Glutamatergic neuron (in vitro differentiated cells): ENCODE measurements around the gene HIPK3. TPM values are rescaled to one million over a fixed set of nuclear protein-coding genes. Genes with fewer than 3 reads are reported as not detected.

Experiments
- DNase-seq: peaks from one replicate; pipeline ENCODE4 v3.0.0; 2022
- H3K27ac Mint-ChIP-seq: one replicate; pipeline ENCODE4 v1.8.0; 2020; ENCODE audit warnings: mild to moderate bottlenecking, mixed read lengths, inconsistent platforms; ENCODE audit not compliant: unreplicated experiment
- H3K27me3 Mint-ChIP-seq: one replicate; pipeline ENCODE4 v1.8.0; 2020; ENCODE audit warnings: mild to moderate bottlenecking, moderate library complexity, mixed read lengths, inconsistent platforms; ENCODE audit not compliant: unreplicated experiment
- H3K36me3 Mint-ChIP-seq: one replicate; pipeline ENCODE4 v1.8.0; 2020; ENCODE audit warnings: mild to moderate bottlenecking, mixed read lengths, inconsistent platforms; ENCODE audit not compliant: unreplicated experiment
- H3K4me1 Mint-ChIP-seq: one replicate; pipeline ENCODE4 v1.8.0; 2020; ENCODE audit warnings: mild to moderate bottlenecking, low read depth, mixed read lengths, inconsistent platforms; ENCODE audit not compliant: unreplicated experiment
- H3K4me3 Mint-ChIP-seq: one replicate; pipeline ENCODE4 v1.8.0; 2020; ENCODE audit warnings: mild to moderate bottlenecking, mixed read lengths, inconsistent platforms; ENCODE audit not compliant: unreplicated experiment
- H3K9me3 Mint-ChIP-seq: one replicate; pipeline ENCODE4 v1.8.0; 2020; ENCODE audit warnings: mild to moderate bottlenecking, moderate library complexity, mixed read lengths, inconsistent platforms; ENCODE audit not compliant: unreplicated experiment
- total RNA-seq: library from RNA; stranded (reverse); fragmentation: NEBNext Ultra II Directional; extraction: Animal tissue kit (Norgen Biotek cat#: 25700); gene quantifications from one replicate; pipeline ENCODE4 v1.2.1, GENCODE V29; 2021; ENCODE audit not compliant: unreplicated experiment
- TF ChIP-seq, protein P1 (sequence below): fragments of 200-600 bp; sonication (generic); IDR thresholded peaks from one replicate; pipeline ENCODE4 v1.5.0; 2021; ENCODE audit not compliant: partially characterized antibody, unreplicated experiment

Gene HIPK3
- total RNA-seq, 1 donor from 2014 or later: 56.5 TPM

- H3K4me3 Mint-ChIP-seq: no peak overlapping the region
- H3K9me3 Mint-ChIP-seq: peaks cover 6% of the 10 kb centered on the region
- TF ChIP-seq, protein P1, sequence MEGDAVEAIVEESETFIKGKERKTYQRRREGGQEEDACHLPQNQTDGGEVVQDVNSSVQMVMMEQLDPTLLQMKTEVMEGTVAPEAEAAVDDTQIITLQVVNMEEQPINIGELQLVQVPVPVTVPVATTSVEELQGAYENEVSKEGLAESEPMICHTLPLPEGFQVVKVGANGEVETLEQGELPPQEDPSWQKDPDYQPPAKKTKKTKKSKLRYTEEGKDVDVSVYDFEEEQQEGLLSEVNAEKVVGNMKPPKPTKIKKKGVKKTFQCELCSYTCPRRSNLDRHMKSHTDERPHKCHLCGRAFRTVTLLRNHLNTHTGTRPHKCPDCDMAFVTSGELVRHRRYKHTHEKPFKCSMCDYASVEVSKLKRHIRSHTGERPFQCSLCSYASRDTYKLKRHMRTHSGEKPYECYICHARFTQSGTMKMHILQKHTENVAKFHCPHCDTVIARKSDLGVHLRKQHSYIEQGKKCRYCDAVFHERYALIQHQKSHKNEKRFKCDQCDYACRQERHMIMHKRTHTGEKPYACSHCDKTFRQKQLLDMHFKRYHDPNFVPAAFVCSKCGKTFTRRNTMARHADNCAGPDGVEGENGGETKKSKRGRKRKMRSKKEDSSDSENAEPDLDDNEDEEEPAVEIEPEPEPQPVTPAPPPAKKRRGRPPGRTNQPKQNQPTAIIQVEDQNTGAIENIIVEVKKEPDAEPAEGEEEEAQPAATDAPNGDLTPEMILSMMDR: no peak
- H3K36me3 Mint-ChIP-seq: no peaks in the 10 kb centered on the region
- no peak overlapping the region for H3K27ac Mint-ChIP-seq
- DNase-seq: no peak
- peaks cover 20% of the 10 kb centered on the region for H3K4me1 Mint-ChIP-seq
- peaks cover 4% of the 10 kb centered on the region for H3K27me3 Mint-ChIP-seq
These were observed 7.7 kb downstream of the HIPK3 start for GRCh38 chr11:33264926-33265325.

DNA sequence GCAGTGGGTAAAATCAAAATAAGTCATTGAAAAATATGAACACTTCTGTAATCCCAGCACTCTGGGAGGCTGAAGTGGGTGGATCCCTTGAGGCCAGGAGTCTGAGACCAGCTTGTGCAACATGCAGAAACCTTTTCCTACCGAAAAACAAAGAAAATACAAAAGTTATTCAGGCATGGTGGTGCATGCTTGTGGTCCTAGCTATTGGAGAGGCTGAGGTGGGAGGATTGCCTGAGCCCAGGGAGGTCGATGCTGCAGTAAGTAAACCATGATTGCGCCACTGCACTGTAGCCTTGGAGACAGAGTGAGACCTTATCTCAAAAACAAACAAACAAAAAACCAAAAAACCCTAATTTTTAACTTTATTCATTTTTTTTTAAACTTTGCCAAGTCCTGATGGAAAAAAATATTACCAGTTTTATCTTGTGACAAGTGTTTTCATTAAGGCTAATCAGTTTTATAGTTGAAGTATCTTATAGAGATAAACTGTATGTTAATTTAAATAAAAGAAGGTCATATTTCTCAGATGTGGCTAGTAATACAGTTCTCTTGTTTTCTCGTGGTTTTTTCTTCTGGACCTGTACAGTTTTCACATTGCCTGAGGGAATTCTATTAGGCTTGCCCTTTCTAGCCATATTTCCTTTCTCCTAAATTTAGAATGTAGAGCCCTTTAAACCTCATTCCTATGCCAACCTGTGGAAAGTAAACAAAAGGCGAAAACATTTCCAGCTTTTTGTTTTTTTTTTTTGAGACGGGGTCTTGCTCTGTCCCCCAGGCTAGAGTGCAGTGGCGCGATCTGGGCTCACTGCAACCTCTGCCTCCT lies 9.4 kb downstream of the HIPK3 start:
- Mint-ChIP-seq H3K4me3 (no peak overlapping the region), H3K4me1 (peaks cover 14% of the 10 kb centered on the region), H3K36me3 (no peaks in the 10 kb centered on the region), H3K27me3 (peaks cover 2% of the 10 kb centered on the region), H3K9me3 (peaks cover 2% of the 10 kb centered on the region), H3K27ac (no peak overlapping the region)
- no peak for DNase-seq
- TF ChIP-seq, protein P1: no peak

GRCh38 chr11:33268945-33269540 lies 11.9 kb downstream of the HIPK3 start:
- Mint-ChIP-seq H3K9me3 (no peaks in the 10 kb centered on the region), H3K4me1 (peaks cover 2% of the 10 kb centered on the region), H3K36me3 (no peaks in the 10 kb centered on the region), H3K4me3 (no peak overlapping the region), H3K27ac (no peak overlapping the region), H3K27me3 (peaks cover 2% of the 10 kb centered on the region)
- TF ChIP-seq, protein P1: no peak
- DNase-seq: no peak

- Mint-ChIP-seq H3K9me3 (no peaks in the 10 kb centered on the region), H3K36me3 (no peaks in the 10 kb centered on the region), H3K27me3 (peaks cover 2% of the 10 kb centered on the region), H3K4me1 (no peaks in the 10 kb centered on the region), H3K27ac (no peak overlapping the region), H3K4me3 (no peak overlapping the region)
- TF ChIP-seq, protein P1: no peak
- no peak for DNase-seq
These were observed 12.6 kb downstream of the HIPK3 start for GRCh38 chr11:33269822-33270221.

DNA sequence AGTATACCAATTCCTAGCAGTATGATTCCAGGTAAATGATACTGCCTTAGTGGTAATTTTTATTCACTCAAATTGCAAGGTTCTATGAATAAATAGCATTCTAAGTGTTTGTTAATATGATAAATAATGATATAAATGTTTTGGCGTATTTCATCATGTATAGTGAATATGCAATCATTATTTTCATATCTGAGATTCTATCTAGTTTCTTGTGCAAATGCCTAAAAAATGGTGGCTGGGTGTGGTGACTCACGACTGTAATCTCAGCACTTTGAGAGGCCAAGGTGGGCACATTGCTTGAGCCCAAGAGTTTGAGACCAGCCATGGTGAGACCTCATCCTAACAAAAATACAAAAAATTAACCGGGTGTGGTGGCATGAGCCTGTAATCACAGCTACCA lies 13.9 kb downstream of the HIPK3 start:
- H3K4me1 Mint-ChIP-seq: no peaks in the 10 kb centered on the region
- H3K36me3 Mint-ChIP-seq: no peaks in the 10 kb centered on the region
- H3K27ac Mint-ChIP-seq: no peak overlapping the region
- H3K9me3 Mint-ChIP-seq: no peaks in the 10 kb centered on the region
- H3K27me3 Mint-ChIP-seq: peaks cover 2% of the 10 kb centered on the region
- H3K4me3 Mint-ChIP-seq: no peak overlapping the region
- DNase-seq: no peak
- TF ChIP-seq, protein P1: no peak
